HG03095 (cell line): ENCODE measurements around the gene MYEOV.

Source experiments
- ATAC-seq: cut with Tn5 transposase; IDR thresholded peaks from one replicate; pipeline ENCODE4 v1.9.1; 2021; ENCODE audit warnings: moderate library complexity; ENCODE audit not compliant: unreplicated experiment

MYEOV gene

DNA sequence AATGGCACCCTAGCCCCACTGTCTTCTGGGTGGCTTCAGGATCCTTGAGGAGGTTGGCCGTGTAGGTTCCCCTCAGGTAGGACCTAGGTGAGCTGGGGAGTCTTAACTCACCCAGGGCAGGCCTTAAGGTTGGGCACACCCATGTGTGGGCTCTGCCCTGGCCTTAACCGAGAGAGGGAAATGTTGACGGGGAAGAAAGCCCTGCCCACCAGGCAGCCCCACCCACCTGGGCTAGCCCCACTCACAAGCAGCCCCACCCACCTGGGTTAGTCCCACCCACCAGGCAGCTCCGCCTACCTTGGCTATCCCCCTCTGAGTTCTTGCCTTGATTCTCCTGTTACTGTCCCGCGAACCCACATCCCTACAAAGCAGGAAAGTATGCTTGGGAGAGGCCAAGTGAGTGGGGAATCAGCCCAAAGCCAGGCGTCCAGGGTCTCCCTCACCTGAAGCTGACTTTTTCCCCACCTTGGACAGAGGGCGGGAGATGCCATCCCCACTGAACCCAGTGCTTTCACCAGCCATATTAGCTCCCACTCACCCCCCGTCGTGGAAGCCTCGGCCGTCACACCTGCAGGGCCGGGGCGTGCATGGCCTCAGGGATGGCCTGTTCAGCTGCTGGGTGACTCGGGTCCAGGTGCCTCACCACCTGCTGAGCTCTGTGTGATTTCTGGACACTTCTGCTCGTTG lies at the start of gene MYEOV:
MYEOV (plus strand) TSS at position 337 of the 687 bp plus-strand sequence. CDS start 1,200 bp downstream, outside the sequence.
- ATAC-seq = no peak

- ATAC-seq = no peak
Measured at GRCh38 chr11:69244266-69244665, 49.7 kb upstream of the MYEOV start.

DNA sequence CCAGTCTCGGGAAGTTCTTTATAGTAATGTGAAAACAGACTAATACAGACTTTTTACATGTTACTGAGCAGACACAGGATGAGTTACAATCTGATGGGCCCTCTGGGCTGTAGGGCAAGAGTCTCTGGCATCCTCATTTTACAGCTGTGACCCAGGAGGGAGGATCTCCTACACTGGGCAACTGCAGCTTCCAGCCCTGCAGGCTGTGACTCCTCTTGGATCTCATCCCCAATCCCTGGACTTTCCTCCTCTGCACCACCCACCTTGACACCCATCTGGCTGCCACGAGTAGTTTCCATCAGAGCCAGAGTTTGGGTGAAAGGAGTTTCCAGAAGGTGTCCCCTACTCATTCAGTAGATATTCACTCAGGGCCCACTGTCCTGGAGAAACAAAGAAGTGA lies 48.9 kb upstream of the MYEOV start:
- ATAC-seq = no peak

GRCh38 chr11:69245491-69246345 lies 48.2 kb upstream of the MYEOV start:
- ATAC-seq = no peak

GRCh38 chr11:69249311-69250185 lies 44.4 kb upstream of the MYEOV start:
- ATAC-seq = no peak

DNA sequence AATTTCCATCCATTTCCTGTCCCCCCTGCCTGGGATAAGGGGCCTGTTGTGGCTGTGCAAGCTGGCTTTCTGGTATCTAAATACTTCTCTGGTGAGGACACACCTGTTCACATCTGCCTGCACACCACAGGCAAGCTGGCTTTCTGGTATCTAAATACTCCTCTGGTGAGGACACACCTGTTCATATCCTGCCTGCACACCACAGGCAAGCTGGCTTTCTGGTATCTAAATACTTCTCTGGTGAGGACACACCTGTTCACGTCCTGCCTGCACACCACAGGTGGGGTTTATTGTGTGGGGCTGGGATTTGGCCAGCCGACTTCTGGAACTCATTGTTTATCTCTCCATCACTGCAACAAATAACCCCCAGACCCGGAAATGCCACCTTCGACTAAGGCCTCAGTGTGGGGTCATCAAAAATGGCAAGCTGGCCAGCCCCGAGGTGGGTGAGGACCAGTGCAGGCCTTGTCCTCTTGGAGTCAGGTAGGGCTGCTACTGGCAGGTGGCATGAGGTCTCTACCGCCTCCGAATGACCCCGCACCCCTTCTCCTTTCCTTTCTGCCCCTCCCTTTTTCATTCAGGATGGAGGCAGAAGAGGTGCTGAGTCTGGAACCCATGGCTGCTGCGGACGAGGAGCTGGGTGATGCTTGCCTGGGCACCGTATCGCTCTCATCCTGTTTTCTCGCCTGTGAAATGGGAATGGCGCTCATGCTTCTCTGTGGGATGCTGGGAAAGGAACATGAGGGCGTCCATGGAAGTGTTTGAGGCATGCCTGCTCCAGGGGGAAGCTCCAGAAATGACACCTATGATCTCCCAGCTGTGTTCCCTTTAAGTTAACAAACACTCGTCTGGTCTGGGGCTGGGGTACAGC lies 43.5 kb upstream of the MYEOV start:
- ATAC-seq = no peak

- ATAC-seq = no peak
Measured at GRCh38 chr11:69251057-69251393, 42.9 kb upstream of the MYEOV start.

DNA sequence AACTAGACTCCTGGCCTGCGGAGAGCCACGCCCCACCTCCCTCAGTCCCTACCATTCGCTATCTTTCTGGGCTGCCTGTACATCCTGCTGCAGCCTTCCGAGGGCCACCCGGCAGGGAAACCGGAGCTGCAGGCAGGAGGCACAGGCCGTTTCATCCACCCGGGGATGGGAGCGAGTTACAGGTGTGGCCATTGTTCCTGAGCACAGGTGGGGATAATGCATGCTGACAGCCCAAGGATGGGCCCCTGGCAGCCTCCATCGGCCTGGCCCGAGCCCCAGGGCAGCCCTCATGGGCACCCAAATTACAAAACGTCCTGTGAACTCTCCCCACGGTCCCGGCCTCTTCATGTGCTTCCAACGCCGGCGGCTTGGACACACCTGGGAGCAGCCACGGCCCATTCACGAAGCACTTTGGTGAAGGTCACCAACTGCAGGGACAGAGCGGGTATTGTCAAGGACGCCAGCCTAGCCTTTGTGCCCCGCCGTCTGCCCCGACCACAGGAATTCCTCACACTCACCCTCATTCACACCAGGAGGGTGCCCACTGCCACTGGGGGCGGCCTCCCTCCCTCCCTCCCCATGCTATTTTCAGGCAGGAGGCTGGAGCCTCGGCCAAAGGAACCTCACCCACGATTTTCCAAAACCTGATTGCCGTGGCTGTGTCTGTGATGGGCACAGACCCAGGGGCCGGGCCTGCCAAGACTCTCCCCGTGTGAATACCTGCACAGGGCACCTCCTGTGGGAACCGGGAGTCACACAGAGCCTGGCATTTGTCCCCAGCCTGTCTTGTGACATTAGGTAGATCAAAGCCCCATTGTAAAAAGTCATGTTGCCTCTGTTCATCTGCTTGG lies 42.1 kb upstream of the MYEOV start:
- no peak for ATAC-seq

DNA sequence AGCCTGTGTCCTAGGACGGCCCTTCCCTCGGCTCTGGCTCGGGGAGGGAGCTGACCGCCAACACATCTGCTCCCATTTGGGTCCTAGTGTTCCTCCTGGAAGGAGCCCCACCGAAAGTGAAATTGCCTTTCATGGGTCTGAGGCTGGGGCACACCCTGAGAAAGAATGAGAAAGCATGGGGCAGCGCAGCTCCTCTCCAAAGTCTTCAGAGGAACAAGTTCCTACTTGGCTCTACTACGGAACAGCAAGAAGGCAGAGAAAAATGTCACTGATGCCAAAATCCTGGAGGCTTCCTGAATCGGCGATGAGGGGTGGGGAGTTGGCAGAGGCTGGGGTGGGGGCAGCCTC lies 41.5 kb upstream of the MYEOV start:
- no peak for ATAC-seq

- ATAC-seq = no peak
Measured at GRCh38 chr11:69253028-69253427, 40.9 kb upstream of the MYEOV start.

GRCh38 chr11:69257134-69257533 lies 36.8 kb upstream of the MYEOV start:
- ATAC-seq = no peak

DNA sequence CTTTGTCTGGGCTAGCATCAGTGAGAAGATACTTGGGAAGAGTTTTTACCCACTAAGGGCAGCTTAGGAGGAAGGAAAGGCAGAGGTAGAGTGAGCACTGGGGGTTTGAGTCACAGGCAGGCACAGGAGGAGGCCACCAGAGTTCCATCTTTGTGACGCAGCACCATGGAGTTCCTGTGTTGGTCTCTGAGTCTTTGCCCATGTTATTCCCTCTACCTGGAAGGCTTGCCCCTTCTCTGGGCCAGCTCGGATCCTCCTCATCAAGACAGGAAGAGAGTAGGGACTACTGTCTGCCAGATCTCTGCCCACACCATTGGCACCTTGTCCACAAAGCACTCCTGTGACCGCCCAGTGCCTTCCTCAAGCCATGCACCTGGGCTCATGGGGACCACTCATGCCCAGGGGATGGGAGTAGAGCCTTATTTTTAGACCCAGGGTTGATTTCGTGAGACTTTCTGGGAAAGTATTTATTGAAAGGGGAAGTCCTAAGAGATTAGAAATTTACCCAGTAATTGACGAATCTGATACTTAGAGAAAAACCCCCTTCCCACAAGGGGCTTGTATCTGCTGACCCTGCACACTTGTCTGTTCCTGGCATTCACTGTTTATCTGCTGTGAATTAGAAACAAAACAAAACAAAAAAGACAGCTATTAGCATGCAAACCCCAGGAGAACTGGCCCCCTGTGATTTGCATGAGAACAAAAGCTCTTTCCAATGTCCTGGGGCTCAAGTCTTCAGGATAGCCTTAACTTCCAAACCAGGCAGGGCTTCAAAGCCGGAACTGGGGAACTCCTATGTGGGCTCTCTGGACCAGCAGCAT lies 35.9 kb upstream of the MYEOV start:
- ATAC-seq = no peak

GRCh38 chr11:69259096-69259495 lies 34.9 kb upstream of the MYEOV start:
- ATAC-seq = no peak

- ATAC-seq = no peak
Measured at GRCh38 chr11:69260622-69261021, 33.3 kb upstream of the MYEOV start.

DNA sequence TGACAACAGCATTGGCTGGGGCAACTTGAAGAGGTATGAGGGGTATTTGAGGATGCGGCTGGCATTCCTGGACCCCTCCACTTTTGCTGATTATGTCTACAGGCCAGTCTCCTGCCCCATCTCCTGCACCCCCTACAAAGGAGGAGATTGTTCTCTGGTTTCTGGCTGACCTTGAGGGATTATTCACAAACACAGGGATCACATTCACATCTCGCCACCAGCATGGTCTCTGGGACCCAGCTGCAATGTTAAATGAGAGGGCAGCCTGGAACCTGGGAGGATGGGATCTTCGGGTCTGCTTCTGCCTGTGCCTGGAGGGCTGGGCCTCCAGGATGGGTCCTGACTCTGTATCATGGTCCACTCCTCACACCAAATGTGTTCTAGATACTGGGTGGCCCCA lies 32.8 kb upstream of the MYEOV start:
- ATAC-seq = no peak

DNA sequence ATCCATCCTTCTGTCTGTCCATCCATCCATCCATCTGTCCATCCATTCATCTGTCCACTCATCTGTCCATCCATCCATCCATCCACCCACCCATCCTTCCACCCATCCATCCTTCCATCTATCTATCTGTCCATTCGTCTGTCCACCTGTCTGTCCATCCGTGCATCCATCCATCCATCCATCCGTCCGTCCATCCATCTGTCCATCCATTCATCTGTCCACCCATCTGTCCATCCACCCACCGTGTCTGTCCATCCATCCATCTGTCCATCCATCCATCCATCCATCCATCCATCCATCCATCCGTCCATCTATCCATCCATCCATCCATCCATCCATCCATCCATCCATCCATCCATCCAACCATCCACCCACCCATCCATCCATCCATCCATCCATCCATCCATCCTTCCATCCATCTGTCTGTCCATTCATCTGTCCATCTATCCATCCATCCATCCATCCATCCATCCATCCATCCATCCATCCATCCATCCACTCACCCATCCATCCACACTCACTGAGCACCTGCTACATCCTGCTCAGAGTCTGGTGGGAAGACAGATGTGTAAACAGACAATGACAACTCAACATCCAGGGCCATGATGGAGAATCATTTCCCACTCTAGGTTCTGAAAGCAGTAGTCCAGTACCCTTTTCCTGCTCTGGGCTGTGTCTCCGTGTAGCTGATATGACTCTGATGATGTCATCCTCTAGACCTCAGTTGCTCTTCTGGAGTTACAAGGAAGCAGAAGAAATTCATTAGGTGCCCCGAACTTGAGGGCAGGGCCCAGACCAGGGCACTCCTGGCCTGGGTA lies 30.8 kb upstream of the MYEOV start:
- no peak for ATAC-seq

DNA sequence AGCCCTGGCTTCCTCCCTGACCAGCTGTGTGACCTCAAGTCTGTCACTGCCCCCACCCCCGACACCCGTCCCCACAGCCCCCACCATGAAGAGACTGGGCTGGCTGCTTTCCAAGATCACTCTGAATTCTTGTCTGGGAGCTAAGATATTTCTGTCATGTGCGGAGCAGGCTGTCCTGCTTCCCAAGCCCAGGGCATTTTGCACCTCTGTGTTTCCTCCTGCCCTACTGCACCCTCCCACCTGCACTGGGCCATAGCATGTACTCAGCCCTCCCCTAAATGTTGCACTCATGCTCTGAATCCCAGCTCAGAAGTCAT lies 30.3 kb upstream of the MYEOV start:
- no peak for ATAC-seq

GRCh38 chr11:69264486-69264885 lies 29.5 kb upstream of the MYEOV start:
- ATAC-seq = no peak
